EL (cell line): ENCODE measurements around the gene CISD3.
A peak's percentile ranks its signal among the peaks of the same experiment; 100 is the strongest.

ENCODE experiments used
- DNase-seq: peaks from one replicate; pipeline ENCODE4 v3.0.0-alpha.2; 2016

The CISD3 gene

DNA sequence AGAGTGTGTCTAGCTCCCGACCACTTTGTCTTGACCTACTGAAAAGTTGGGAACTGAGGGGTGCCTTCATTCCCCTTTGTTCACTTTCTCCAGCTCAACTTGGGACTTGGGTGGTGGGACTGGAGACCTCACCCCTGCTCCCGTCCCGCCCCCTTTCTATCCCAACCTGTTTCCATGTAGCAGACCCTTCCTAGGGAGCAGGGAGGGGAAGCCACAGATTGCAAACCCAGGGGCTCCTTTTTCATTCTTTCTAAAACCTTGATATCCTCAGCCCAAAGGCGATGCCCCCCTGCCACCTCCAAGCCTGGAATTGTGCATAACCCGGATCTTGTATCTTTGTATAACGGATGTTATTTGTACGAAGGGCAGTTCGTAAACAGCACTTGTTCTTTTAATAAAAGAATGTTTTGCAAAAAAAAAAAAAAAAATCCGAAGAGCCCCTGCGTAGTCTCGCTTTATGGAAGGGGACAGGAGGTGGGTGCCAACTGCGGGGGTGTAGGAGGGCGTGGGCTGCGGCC, 714 bp upstream of the CISD3 start:
- DNase-seq: no peak

DNA sequence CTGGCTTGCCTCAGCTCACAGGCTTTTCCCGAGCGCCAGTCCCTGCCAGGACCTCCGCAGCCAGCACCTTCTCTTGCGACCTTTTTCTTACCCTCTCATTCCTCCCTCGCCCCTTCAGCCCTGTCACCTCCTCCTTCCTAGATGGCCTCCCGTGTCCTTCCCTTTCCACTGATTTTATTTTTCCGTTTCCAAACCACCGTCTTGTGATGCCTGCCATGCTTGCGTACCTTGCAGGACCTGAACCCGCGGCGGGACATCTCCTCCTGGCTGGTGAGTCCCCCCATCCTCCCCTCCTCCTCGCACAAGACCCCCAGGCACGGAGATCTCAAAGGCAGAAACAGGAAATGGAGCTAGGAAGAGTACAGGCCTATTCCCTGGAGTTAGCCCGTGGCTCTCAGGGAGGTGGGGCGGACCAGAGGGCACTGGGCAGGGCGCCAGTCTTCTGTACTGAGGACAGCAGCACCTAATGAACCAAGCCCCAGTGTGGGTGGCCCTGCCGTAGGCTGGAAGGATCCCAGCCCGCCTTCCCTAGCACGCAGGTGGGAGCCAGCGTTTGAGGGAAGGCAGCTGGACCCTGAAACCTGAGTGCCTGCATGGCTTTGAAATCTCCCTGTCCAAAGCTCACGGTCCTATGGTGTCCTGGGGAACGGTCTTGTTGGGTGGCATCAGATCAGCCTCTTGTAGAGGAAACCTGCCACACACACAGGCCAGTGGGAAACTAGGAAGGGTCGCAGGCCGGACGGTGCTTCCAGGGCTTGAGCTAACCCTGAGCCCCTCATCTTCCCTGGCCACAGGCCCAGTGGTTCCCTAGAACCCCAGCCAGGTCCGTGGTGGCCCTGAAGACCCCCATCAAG, 612 bp downstream of the CISD3 start:
- peak; percentile 79 for DNase-seq

DNA sequence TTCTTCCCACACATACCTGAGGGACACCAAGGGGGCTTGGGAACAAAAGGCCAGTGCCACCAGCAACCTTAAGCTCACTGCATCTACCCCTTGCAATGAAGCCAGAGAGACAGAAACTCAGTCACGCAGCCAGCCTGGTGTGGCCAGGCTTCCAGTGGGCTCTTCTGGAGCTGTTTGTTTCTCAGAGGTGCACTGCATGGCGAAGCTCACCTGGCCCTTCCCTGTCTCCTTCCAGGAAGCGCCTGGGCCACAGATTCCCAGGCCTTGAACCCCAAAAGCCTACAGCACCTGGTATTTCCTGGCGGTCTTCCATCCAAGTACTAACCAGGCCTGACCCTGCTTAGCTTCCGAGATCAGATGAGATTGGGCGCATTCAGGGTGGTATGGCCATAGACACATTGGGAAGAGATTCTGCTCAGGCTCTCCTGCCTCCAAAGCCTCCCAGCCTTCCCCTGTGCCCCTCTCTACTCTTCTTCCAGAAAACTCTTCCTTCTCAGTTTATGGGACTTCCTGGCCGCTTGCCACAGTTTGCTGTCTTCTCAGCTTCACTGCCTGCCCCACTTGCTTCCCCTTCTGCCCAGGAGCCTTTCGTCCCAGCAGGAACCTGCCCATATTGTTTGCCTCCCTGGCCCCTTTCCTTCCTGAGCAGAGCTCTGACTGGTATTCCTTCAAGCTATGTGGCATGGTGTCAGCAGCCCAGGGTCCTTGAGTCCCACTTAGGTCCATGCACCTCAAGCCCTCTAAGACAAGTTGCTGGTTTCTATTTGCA, 1.6 kb downstream of the CISD3 start:
- no peak for DNase-seq

DNA sequence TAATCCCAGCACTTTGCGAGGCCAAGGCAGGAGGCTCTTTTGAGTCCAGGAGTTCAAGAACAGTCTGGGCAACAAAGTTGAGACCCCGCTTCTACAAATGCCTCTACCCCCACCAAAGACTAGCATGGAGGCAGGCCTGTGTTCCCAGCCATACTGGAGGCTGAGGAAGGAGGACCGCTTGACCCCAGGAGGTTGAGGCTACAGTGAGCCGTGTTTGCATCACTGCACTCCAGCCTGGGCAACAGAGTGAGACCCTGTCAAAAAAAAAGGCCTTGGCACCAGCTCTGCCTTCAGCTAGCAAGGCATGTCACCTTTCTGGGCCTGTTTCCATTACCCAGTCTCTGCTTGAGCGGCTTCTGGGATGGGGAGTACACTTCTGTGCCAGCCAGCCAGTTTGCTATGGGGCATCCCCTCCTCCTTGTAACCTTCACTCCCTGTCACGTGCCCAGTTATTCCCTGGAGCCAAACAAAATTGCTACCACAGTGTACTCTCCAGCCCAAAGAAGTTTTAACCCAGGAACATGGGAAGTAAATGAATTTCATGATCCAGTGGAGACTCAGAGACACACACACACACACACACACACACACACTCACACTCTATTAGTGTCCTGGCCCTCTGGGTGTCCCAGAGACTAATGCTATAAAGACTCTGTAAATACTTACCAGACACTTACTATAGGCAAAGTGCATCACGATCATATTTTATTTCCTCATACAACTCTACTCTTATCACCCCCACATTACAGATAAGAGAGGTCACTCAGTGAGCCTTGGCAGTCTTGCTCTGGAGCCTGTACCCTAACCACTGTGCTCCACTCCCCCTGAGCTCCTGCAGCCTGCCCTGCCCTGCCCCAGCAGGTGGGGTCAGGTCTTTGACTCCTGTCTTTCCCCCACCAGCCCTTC, 2.5 kb downstream of the CISD3 start:
- no peak for DNase-seq

DNA sequence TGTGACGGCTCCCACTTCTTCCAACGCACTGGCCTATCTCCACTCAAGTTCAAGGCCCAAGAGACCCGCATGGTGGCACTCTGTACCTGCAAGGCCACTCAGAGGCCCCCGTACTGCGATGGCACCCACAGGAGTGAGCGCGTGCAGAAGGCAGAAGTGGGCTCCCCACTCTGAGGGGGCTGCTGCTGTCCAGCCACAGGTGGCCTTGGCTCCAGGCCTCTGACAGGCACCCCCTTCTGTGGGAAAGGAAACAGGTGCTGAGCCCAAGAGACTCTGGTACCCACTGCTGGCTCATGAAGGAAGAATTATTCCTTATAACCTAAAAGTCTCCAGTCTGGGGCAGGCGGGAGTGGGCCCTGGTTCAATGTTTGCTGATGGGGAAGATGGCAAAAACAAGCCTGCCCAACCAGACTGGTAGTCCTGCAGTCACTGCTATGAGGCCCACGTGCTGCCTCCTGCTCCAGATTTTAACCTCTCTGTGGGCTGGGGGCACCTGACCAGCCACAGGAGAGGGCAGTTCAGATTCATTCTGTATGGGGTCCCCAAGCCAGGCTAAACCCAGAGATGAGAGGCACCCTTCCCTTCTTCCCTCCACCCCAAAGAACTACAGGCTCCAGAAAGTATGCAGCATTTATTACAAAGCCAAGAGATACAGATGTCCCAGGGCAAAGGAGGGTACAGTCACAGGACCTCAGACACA, 3.3 kb downstream of the CISD3 start:
- DNase-seq: no peak

DNA sequence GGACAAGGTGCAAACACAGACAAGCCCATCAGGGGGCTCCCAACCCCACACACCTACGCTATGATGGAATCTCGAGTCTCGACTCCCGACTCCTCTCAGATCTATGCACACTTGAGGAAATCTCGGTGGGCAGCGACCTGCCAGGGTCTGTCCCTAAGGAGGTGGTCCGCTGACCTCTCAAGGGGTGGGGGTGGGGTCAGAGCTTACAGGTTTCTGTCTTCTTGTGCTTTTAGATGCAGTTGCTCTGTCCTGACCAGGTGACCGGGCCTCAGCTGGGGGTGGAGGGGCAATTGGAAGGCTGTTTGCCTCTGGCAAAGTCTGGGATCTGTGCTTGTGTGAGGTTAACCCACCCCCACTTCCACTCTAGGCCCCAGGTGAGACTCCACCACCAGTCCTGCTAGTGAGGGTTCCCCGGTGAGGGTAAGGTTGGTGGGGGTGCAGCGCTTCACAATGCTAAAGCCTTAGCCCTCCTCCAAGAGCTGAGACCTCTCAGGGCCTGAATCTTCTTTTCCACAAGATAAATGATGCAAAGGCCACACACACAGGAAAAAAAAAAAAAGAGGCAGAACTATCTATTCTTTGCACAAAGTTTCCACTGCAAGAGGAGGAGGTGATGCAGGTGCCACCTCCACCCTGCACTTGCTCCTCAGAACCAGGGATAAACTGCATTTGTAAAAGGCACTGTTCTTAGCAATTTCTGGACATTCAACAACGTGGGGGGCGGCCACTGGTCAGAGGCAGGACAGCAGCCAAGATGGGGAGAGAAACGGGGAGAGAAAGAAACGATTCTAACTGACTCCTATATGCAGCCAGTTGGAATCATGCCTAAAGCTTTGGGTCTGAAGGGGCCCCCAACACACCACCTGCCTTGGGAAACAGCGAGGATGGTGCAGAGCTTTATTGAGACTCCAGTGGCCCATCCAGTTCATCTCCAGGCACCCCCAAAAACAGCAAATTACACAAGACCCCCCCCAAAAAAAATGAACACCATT, 4.1 kb downstream of the CISD3 start:
- no peak for DNase-seq

DNA sequence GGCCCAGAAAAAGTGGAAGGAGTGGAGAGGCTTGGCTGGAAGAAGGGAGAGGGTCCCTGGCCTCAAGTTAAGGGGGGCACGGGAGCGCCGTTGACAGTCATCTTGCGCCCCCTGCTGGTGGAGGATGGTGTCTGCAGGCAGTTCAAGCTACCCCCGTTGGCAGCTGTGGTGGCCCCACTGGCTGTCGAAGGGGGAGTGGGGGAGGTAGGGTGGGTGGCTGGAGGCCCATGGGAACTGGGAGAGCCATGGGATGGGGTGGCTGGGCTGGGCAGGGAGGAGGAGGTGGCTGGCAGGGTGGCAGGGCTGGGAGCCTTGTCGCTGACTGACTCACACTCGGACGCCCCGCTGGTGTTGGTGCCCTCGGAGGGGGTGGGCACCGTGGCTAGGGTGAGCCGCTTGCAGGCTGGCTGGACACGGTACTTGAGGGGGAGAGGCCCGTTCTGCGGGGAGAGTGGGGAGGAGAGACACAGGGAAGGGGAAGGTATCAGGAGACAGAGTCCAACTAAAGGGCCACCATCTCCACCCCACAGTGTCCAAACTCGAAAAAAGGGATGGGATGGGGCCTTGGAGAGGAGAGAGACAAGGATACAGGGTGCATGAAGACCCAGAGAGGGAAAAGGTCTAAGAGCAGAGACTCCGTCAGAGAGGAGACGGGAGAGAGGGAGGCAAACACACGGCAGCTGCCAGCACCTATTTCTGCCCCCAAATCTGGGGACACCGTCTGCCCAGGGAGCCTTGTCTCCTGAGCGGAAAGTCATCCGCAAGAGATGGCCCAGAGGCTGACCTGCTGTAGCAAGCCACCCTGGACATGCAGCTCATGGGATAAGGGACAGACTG, 5.2 kb downstream of the CISD3 start:
- no peak for DNase-seq

DNA sequence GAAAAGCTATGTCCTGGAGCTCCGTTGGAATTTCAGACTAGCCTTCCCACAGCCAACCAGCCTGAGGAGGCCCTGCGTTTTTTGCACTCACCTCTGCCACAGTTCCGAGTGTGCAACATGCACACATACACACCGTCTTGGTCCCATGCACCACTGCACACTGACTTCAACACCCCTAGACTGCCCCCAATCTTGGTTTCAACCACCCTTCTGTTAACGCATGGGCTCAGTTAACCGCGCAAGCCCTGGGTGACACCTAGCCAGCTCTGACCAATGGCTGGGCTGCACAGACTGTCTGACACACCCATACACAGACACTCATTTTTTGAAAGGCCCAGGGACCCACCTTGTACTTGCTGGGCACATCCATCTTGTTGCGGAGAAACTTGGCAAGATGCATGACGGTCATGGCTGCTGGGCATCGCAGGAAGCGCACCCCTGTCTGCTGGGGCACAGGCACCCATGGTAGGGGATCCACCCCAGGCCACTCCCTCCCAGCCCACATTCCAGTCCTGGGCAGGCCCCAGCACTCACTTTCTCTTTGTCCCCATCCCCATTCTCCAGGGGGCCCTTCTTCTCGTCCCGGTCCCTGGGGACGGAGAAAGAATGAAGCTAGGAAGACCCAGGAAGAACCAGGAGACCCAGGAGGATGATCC, 8.0 kb downstream of the CISD3 start:
- no peak for DNase-seq

DNA sequence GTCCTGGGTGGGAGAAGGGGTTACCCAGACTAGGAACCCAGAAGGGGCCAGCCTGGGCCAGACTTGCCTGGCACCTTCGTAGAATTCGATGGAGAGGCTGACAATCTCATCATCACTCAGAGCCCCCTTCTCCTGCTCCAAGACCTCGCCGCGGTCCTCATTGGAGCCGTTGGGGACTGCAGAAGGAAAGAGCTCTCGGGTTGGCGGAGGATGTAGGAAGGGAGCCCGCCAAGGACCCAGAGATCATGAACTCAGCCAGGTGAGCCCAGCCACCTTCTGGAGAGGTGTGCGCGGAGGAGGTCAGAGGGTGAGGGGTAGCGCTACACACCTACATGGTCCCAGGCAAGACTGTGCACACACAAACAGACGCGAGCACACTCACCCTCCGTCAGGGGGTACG, 8.5 kb downstream of the CISD3 start:
- DNase-seq: no peak

DNA sequence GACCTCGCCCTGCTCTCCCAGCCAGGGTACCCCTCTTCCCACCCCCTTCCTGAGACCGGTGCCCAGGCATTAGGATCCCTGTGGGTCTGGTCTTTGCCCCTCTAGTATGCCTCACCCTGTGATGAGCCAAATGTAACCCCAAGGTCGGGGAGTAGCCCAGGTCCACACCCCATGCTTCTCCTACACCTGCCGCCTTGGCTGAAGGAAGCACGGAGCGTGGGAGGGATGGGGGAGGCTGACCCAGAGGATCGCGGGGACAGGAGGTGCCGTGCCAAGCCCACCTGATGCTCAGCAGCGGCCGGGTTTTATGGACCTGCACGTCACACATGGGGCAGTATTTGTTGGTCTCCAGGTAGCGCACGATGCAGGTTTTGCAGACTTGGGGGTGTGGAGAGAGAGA, 9.2 kb downstream of the CISD3 start:
- no peak for DNase-seq

DNA sequence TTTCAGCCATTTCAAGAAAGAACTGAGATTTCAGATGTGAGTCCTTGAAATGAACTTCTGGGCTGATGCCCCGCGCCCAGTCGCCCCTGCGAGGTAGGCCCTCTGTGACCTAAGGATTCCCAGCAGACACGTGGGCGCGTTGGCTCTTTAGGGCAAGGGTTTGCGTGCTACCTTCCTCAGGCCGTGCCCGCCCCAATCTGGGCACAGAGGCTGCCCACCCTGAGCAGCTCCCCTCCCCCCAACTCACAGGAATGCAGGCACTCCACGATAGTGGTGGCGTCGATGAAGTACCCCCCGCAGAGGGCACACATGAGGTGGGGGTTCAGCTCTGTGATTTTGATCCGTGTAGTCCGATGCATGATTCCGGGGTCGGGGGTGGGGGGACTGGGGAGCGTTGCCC, 9.9 kb downstream of the CISD3 start:
- DNase-seq: no peak

DNA sequence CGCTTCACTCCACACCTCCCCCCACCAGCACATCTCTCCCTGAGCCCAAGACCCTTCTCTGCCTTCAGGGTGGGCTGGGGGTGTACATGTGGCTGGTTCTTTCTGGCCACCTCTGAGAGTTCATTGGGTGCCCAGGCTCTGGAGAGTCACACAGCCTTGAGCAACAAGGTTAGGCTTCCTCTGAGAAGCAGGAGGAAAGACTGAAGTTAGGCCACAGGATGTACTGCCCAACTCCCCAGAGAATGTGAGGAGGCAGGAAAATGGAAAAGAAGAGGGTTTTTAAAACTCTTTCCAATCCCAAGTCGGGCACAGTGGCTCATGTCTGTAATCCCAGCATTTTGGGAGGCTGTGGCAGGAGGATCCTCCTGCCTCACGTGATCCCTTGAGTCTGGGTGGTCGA, 10.7 kb downstream of the CISD3 start:
- DNase-seq: no peak

DNA sequence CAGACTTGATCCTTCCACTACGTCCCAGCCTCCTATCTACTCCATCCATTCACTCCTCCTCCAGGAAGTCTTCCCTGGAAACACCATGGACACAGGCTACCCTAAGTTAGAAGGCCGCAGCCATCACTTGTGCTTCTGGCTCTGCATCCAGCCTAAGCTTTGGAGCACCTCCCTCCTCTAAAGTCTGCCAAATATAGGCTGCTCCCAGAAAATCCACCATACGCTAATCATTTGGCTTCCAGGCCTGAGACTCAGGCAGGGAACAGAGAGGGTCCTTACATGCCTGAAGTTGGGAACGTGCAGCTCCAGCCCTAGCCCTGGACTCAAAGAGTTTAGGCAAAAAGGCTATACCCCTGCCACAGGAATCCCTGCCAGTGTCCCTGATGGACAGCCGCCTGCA, 11.3 kb downstream of the CISD3 start:
- no peak for DNase-seq

DNA sequence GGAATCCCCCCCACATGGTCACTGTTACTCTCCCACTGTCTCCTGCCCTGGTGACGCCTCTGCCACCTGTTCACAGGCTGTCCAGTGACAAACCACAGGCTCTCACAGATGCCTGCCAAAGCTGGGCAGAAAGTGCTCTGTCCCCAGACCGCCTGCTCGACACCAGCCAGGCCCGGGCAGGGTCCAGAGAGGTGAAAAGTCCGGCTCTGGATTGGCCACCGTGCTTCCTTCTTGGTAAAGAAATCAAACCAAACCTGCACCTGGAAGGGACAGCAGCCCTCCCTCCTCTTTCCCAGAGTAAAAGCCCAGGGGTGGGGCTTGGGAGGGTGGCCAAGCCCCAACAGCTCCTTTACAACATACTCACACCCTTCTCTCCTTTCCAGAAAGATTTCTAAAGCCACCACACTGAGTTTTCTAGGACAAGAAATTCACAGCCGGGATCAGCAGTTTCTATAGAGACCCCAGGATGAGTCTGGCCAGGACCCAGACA, 11.8 kb downstream of the CISD3 start:
- no peak for DNase-seq

DNA sequence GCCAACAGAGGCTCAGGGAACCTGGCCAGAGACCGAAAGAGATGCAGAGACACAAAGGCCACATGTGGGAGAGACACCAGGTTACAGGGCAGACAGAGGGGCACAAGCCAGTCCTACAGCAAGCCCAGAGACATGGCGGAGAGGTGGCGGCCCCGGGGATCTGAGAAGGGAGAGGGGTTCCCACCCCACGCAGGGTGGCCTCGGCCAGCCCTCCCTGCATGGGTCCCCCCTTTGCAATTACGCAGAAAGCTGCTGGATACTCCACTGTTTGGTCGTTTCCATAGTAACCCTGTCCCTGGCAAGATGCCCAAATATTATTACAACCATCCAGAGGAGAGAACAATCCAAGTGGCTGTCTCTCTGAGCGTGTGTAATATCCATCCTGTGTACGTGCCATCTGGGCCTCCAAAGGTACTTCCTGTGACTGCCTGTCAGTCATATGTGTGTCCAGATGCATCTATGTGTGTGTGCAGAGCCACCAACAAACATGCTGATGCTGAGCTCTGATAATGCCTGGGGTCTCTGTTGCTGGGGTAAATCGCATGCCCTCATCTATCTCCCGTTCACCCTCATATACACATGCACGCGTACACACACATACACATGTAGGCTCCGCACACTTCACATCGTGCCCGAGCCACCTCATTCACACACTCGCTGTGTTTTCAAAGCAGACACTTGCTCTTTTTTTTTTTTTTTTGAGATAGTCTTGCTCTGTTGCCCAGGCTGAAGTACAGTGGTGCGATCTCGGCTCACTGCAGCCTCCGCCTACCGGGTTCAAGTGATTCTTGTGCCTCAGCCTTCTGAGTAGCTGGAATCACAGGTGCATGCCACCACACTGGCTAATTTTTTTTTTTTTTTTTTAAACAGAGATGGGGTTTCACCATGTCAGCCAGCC, 12.5 kb downstream of the CISD3 start:
- DNase-seq: no peak

DNA sequence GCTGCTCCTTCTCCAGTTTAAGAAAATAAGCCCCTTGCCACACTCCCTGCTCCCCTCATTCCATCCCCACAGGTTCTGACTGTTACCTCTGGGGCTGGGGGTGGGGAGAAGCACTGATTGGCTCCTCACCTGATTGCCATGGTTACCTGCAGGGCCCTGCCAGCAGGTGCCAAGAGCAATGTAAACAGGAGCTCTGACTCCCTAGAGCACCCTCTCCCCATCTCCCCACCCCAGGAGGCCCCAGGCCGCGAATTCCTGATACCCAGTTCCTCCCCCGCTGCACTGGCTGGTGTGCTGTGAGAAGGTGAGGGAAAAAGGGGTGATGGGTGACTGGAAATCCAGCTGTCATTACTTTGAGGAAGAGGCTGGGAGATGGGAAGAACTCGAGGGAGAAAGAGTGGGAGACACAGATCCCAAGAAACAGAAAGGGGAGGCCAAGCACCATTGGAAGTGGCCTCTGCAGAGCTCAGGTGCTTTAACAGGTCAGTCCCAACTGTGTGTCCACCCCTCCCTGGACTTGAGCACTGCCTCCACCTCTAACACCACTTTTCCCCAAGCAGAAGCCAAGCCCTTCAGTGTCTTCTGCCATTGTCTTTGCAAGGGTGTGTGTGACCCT, 13.5 kb downstream of the CISD3 start:
- no peak for DNase-seq

DNA sequence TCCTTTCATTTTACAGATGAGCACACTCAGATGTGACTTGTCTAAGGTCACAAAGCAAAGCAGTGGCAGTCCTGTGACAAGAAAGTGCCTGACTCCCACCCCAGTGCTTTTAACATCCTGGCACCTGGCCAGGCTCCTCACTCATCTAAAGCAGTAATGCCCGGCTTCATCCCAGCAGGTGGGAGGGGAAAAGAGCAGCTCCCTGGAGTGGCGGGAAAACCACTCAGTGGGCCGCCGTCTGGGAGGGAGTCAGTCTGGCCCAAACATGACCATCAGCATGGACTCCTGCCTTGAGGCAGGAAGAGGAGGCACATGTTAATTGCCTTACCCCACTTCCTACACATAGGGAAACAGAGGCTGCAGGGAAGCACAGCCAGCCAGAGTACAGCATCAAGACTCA, 15.4 kb downstream of the CISD3 start:
- no peak for DNase-seq
